HCT116 (cell line): Measurements from ENCODE around the gene CLASP1.

Experiments used
- CBX3 ChIP-seq: IDR thresholded peaks from 2 replicates; pipeline ENCODE4 v1.6.1; 2012; ENCODE audit warnings: low read depth
- CTCF ChIP-seq, 3 experiments: fragments of 200-600 bp in 1 of 3; sonication (generic) in 1 of 3; IDR thresholded peaks in 2 of 3; conservative IDR thresholded peaks in 1 of 3; 2 replicates each; pipeline ENCODE4 v1.5.1; 2012 to 2017; ENCODE audit warnings: low read depth in 2 of 3, low read length in 2 of 3, antibody characterized with exemption in 1 of 3, borderline replicate concordance in 1 of 3, control low read depth in 1 of 3, mild to moderate bottlenecking in 1 of 3, mixed read lengths in 1 of 3, mixed run types in 1 of 3, moderate library complexity in 1 of 3; ENCODE audit not compliant: insufficient read depth in 1 of 3
- MAX ChIP-seq: IDR thresholded peaks from 2 replicates; pipeline ENCODE4 v1.6.1; 2012
- YY1 ChIP-seq: IDR thresholded peaks from 2 replicates; pipeline ENCODE4 v1.6.1; 2011; ENCODE audit warnings: low read length, low read depth, moderate library complexity, mild to moderate bottlenecking; ENCODE audit not compliant: insufficient replicate concordance; ENCODE audit errors: extremely low read depth

- TF ChIP-seq CTCF (IDR thresholded peaks at IDR 0.05 in 2 of 3, conservative IDR thresholded peaks at IDR 0.05 in 1 of 3; ENCODE audit: borderline replicate concordance in 1 of 3, insufficient read depth in 1 of 3, low read depth in 2 of 3, low read length in 2 of 3) (no peak), CBX3 (no peak), YY1 (no peak), MAX (no peak)
These were observed 46.1 kb downstream of the CLASP1 start for GRCh38 chr2:121603185-121603584.
